ENCODE measurements around the gene TAOK3. TPM values are rescaled to one million over a fixed set of nuclear protein-coding genes. Genes with fewer than 3 reads are reported as not detected.

Gene TAOK3
- total RNA-seq, 2 donors from 2014 or later = 52.2 to 52.5 TPM

- Histone ChIP-seq H3K27ac (no peak overlapping the region), H3K36me3 (peaks cover 1 to 7% of the 10 kb centered on the region in 2 donors), H3K4me1 (replicated peaks) (no peaks in the 10 kb centered on the region), H3K9me3 (no peaks in the 10 kb centered on the region), H3K27me3 (replicated peaks; ENCODE audit: insufficient read depth) (no peaks in the 10 kb centered on the region), H3K4me3 (no peak overlapping the region)
- whole genome bisulfite sequencing = 76% methylated on average over 10 of the region's 10 CpGs
- no peak for DNase-seq (ENCODE audit: low spot score)
- intact Hi-C loops (cut with DNase I) = no loop called here
- no peak for TF ChIP-seq POLR2AphosphoS5 (IDR thresholded peaks at IDR 0.05)
- TF ChIP-seq CTCF (IDR thresholded peaks at IDR 0.05) = no peak
- no peak for TF ChIP-seq POLR2A (IDR thresholded peaks at IDR 0.05)
Observed at GRCh38 chr12:118397708-118398440, 25.2 kb upstream of the TAOK3 start.

- intact Hi-C loops (cut with DNase I) = no loop called here
- TF ChIP-seq CTCF (IDR thresholded peaks at IDR 0.05) (no peak), POLR2AphosphoS5 (IDR thresholded peaks at IDR 0.05) (no peak), POLR2A (IDR thresholded peaks at IDR 0.05) (no peak)
- no peaks in the 10 kb centered on the region for H3K9me3 ChIP-seq
- H3K27me3 ChIP-seq (replicated peaks; ENCODE audit: insufficient read depth) = no peaks in the 10 kb centered on the region
- no peak overlapping the region for H3K4me3 ChIP-seq
- no peak for DNase-seq (ENCODE audit: low spot score)
- no peaks in the 10 kb centered on the region for H3K4me1 ChIP-seq (replicated peaks)
- H3K36me3 ChIP-seq = peaks cover 7 to 12% of the 10 kb centered on the region in 2 donors
- 87% methylated on average over 1 of the region's 1 CpG for WGBS
- no peak overlapping the region for H3K27ac ChIP-seq
Observed at GRCh38 chr12:118391836-118392235, 19.1 kb upstream of the TAOK3 start.

GRCh38 chr12:118391424-118391823 is 18.7 kb upstream of the TAOK3 start:
- H3K36me3 ChIP-seq = peaks cover 7 to 12% of the 10 kb centered on the region in 2 donors
- intact Hi-C loops (cut with DNase I) = no loop called here
- no peak for DNase-seq (ENCODE audit: low spot score)
- H3K4me3 ChIP-seq = no peak overlapping the region
- TF ChIP-seq CTCF (IDR thresholded peaks at IDR 0.05) = no peak
- no peak for TF ChIP-seq POLR2A (IDR thresholded peaks at IDR 0.05)
- no peak for TF ChIP-seq POLR2AphosphoS5 (IDR thresholded peaks at IDR 0.05)
- H3K27me3 ChIP-seq (replicated peaks; ENCODE audit: insufficient read depth) = no peaks in the 10 kb centered on the region
- no peaks in the 10 kb centered on the region for H3K9me3 ChIP-seq
- WGBS = 81% methylated on average over 2 of the region's 2 CpGs
- no peaks in the 10 kb centered on the region for H3K4me1 ChIP-seq (replicated peaks)
- no peak overlapping the region for H3K27ac ChIP-seq

- TF ChIP-seq CTCF (IDR thresholded peaks at IDR 0.05) (peak; percentile 82 to 97 (median 88)), POLR2AphosphoS5 (IDR thresholded peaks at IDR 0.05) (peak; percentile 35), POLR2A (IDR thresholded peaks at IDR 0.05) (no peak)
- intact Hi-C loops (cut with DNase I) = loop anchor here (2.0 kb wide), 1 partner anchor 195 kb away; no protein-coding TSS in a partner anchor
- H3K27me3 ChIP-seq (replicated peaks; ENCODE audit: insufficient read depth) = no peaks in the 10 kb centered on the region
- H3K9me3 ChIP-seq = no peaks in the 10 kb centered on the region
- H3K27ac ChIP-seq = peak overlapping the region; percentile 95
- peak; percentile 40 for DNase-seq (ENCODE audit: low spot score)
- H3K36me3 ChIP-seq = peaks cover 0 to 4% of the 10 kb centered on the region in 2 donors
- H3K4me1 ChIP-seq (replicated peaks) = no peaks in the 10 kb centered on the region
- 30% methylated on average over 8 of the region's 8 CpGs for WGBS
- H3K4me3 ChIP-seq = peak overlapping the region; percentile 98 to 100
Observed at GRCh38 chr12:118377884-118378470, 5.3 kb upstream of the TAOK3 start.

Measured in prostate gland (tissue), 2 donors.